ENCODE data around the gene SGCB.

The SGCB gene

DNA sequence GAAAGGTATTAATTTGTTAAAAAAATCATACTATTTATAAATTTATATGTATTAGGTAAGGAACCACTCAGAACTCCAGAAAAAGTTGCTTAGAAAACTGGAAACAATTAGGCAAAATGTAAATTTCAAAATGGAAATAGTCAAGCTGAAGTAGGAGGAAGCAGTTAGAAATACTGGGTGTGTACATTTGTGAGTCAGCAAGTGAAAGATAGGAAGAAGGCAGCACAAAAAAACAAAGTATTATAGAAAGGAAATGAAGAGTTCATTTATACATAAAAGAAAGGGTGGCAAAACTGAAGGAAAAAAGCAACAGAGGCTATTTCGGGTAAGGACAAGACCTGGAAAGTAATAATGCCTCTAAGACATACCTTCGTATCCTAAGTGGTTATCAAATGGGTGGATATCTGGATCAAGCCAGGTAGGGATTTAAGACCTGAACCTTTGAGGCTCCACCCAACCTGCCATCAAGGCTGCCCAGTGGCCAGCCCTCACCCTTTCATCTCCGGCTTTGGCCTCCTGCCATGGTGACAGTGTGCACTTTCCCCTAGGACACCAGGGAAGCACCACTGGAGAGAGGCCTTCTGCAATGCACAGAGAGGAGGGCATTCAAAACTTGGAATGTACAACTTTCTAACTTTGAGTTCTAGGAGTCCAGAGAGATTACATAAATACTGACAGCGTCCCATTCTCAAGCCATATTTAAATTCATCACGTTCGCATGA lies 18.0 kb downstream of the SGCB start, which contains the start of gene LRRC66:
Gene LRRC66, minus strand, starts transcription at position 428 of the 722 bp plus-strand sequence. CDS start 2,750 bp downstream, outside the sequence.
- no peak for DNase-seq

DNA sequence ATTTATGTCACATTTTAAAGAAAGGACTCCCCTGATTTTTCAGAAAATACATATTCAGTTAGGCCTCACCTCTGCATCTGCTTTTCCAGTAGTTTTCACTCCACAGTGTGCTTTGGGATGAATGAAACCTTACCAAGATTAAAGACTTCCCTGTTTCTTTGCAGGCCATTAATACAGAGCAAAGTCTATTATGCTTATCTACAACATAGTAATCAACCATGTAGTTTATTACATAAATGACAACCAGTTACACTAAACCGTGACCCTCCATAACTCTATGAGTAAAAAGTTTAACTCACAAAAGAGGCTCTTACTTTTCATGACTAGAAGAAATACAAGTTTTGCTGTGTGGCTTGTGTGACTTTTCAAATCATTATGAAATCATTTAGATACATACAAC lies 20.3 kb downstream of the SGCB start:
- no peak for DNase-seq

DNA sequence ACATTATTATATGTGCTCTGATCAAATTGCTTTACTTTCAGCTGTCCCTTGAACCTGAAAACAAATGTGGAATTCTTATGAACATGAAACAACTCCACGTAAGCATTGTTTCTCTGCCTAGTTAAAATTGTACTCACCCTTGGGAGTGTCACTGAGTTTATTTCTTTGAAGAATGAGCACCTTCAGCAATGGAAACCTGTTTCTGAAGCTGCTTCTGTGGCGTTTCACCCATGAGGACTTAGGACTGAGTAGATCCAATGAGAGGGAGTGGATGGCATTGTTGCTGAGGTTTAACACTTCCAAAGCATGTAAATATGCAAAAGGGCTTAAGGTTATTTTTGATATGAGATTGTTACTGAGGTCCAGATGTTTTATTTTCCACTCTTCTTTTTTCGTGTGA lies 21.1 kb downstream of the SGCB start:
- no peak for DNase-seq

DNA sequence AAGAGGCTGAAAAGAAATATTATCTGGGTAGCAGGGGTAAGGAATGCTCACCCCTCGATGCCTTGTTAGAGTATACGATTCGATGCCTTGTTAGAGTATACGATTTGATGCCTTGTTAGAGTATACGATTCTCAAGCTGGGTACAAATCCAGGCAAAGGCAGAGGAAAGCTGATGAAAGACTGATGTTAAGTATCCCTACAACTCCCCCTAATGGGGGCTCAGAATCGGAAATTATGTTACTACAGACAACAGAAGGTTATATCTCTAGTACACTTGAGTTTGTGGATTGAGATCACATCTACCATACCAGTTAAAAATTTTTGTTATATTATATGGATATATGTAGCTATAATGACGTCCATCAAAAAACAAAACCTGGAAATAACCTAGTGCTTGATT lies 22.7 kb downstream of the SGCB start:
- no peak for DNase-seq

DNA sequence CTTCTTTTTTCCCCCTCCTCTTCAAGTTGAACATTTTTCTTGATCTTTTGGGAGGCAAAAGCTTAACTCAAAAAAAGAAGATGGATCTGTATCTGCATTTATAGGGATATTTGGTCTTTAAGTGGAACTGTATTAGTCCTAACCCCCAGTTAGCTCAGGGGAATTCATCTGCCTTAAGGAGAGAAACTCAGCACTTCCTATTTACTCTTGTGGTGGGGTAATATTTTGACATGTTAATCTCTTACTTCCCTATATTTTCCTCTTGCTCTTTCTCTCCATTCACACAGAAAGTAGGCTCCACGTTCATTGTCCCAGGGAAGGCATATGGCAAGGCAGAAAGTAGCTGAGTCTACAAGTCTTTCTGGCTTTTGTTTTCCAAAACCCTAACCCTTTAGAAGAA lies 23.2 kb downstream of the SGCB start:
- no peak for DNase-seq

DNA sequence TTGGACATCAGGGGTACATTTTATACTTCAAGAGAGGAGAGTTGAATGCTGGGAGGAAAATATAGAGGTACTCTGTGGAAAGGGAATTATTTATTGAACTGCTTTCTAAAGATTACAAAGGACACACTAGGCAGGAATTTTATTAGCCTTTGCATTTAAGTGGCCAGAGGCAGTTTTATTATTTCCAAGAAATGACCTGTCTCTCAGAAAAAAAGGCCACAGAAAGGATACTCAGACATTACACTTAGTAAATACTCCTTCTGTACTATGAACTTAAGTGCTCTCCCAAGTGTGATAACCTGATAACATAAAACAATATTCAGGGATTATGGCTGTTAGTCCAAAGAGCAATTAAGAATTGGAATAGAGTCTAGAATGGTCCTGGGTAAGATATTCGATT lies 25.4 kb downstream of the SGCB start:
- DNase-seq, result no peak

DNA sequence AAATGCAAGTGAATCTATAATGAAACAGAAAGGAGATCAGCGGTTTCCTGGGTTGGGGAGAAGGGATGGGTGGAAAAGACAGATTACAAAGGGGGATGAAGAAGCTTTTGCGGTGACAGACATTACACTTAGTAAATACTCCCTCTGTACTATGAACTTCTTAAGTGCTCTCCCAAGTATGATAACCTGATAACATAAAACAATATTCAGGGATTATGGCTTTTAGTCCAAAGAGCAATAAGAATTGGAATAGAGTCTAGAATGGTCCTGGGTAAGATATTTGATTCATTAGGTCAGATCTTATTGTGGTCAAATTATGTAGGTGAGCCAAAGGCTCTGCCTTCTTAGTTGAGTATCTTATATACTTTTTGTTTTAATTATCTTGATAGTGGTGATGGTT lies 27.1 kb downstream of the SGCB start:
- DNase-seq, result no peak

DNA sequence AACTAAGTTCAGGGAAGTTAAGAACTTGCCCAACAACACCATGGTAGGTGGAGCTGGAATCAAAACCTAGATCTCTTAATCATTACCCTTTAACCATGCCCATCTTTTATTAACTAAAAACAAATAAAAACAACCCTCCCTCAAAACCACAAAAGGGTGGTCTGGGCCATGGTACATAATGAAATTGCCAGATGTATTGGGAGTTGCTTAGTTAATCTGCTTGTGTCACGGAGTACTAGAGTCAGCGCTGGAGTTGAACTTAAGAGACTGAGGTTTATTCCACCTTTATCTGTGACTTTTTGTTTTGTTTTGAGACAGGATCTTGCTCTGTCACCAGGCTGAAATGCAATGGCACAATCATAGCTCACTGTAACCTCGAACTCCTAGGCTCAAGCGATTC lies 31.2 kb downstream of the SGCB start:
- DNase-seq, result no peak

DNA sequence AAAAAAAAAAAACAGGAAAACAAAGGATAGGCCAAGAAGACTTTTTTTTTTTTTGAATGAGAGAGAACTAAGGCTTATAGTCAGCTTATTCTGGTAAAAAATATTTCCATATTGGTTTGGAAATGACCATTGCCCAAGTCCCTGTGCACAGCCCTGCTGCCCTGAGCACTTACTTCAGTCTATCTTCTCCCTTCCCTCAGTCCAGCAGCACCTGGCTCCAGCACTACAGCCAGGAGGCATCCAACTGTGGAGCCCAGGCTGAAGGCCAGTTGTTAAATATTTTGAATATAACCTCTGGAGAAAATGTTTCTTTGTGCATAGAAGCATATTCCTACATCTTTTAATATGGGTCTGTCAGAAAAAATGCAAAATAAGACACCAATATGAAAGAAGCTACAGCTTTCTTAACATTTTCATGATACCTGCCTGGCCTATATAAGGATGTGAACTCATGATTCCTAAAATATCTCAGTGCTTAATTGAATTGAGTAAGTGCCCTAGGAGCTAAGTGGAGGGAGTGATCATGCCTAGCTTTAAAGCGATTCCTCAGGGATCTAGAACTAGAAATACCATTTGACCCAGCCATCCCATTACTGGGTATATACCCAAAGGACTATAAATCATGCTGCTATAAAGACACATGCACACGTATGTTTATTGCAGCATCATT lies 32.4 kb downstream of the SGCB start:
- DNase-seq, result no peak

DNA sequence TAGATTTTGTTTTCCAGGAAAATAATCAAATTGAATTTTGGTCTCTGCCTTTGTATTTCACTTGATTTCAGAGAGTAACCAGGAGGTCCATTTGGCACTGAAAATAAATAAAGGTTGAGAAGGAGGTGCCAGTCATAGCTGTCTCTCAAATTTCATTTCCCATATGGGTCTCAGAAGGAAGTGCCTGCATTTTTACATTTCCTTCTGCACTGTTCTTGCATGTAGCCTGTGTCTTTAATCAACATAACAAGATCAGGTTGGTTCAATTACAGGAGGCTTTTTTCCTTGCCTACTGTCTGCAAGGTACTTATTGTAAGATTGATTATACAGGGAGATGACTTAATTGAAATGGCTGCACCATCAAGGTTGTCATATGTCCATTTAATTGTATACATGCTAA lies 33.7 kb downstream of the SGCB start:
- no peak for DNase-seq

DNA sequence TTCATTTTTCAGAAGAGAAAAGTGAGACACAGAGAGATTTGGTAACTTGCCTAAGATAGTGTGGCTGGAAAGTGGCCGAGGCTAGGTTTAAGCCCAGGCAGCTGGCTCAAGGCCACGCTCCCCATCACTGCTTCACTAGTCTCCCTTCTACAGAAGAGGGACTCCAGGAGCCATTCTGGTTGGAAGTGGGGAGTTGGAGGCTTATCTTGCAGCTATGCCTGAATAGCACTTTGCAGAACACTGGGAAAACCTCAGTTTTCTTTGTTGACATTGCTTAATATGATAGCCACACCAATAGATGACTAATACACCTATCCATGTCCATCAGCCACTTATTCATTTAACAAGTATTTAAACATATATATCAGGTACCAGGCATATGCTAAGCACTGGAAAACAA lies 36.5 kb downstream of the SGCB start:
- DNase-seq, result no peak

DNA sequence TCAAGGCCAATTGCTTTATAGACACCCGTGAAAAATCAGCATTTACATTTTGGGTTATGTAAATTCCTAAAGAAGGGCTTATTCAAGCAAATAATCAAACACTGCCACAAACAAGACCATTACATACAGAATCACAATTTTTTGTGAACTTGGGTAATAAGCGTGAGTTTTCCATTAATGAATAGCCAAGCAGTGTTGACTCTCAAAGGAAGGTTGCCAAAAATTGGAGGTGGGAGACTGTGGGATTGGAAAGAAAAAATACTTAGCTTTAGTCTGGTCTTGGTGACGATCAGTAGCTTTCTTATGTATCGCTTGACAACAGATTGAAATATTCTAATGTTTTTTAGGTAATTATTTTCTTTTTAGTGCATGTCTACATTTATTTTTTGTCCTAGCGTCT lies 38.8 kb downstream of the SGCB start:
- no peak for DNase-seq

DNA sequence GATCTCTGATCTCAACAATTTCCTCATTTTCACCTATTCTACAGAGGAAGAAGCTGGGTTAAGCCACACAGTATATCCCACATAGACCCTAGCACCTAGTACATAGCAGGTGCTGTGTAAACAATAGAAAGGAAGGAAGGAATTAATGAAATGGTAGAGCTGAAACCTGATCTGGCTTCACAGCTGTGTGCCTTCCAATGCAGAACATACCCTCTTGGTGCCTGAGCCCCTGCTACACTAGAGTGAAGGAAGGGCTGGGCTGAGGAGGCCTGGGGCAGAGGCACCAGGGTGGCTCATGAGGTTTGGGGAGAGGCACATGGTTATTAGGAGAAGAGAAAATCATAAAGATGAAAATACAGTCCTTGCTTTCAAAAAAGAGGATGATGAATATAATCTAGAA lies 39.3 kb downstream of the SGCB start:
- no peak for DNase-seq

DNA sequence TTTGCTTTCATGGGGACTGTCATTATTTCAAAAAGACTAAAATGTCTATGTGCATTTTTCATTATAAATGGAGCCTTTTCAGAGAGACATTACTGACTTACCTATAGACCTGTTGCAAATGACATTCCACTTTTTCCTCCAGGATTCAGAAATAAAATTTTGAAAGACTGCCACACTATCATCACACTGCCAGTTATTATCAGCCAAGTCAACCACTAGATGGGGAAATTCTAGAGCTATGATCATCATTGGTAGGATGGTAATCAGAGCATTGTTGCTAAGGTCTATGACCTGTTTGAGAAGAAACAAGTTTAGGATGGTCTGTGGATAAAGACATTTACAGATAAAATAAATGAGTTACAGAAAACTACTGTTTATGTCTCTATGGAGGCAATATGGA lies 40.5 kb downstream of the SGCB start:
- no peak for DNase-seq

DNA sequence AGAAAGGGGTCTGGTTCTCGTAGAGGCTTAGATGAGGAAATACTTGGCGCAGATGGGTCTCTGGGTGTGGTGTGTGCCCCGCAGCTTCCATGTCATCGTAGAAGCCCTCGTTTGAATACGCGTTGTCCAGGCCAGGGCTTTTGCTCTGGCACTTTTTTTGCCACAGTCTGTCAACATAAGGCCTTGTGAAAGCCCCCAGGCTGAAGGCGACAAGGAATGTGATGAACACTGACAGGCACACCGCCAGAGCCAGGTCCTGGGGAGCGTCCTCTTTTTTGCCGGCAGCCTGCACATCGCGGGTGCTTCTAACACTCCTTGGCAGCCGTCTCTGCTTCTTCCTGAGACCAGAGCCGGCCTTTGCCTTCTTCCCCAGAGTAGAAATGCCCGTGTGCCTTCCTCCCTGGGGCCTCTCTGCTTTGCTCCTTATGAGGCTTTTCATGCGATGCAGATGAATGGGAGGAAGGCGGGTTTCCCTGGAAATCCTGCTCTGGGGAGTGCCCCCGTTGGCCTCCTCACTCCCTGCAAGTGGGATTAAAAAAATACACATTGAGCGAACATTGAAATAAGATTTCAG lies 42.4 kb downstream of the SGCB start:
- DNase-seq, result no peak

Measured in DMS79 treated with DMSO at 0.1 percent for 48 hours (cell line).